ENCODE data around the gene SUCLG1.
"Not testable (repeated sequence)": the region's sequence is repeated elsewhere in the genome, so short reads cannot be mapped to it uniquely, and the experiment has no call there.

Gene SUCLG1

DNA sequence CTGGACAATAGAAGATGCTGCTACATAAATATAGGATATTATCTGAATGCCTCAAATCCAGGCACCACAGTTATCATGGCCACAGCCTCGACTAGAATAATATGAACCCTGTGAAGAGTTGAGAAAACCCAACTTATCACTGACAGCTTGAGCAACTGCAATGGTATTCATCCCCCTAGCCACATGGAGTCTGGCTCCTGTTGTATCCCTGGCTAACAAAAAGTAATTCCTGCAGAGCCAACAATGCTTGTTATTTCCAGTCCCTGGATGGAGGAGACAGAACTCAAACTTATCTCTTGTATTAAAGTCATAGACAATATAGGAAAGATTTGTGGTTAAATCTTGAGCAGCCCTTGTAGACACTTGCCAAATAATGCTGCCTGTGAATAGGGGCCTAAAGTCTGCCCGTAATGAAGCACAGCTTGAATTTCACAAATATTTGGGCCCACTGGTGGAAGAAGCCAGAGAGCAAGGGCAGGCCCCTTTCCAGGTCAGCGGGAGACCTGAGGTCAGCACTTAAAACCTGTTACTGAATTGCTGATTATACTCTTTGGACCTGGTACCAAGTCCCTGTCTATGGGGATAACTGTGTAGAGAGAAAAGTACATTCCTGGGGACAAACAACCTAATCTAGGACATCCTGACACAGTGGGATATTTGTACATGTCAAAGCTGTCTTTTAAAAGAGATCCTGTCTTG, 28.4 kb upstream of the SUCLG1 start:
- 51% methylated on average over 3 of the region's 3 CpGs for WGBS
- Histone ChIP-seq H3K9ac (ENCODE audit: low read depth, low read length) (no peak overlapping the region), H3K36me3 (ENCODE audit: insufficient read depth, low read length) (no peaks in the 10 kb centered on the region), H3K4me3 (ENCODE audit: low read length) (no peak overlapping the region), H3K9me3 (ENCODE audit: insufficient read depth, low read depth, low read length) (no peaks in the 10 kb centered on the region), H3K4me1 (ENCODE audit: insufficient read depth, low read length) (no peaks in the 10 kb centered on the region), H3K27me3 (ENCODE audit: insufficient read depth, low read length) (no peaks in the 10 kb centered on the region), H3K27ac (ENCODE audit: low read depth, low read length) (no peak overlapping the region)

GRCh38 chr2:84486441-84487115, 27.5 kb upstream of the SUCLG1 start:
- Histone ChIP-seq H3K9ac (ENCODE audit: low read depth, low read length) (no peak overlapping the region), H3K27ac (ENCODE audit: low read depth, low read length) (no peak overlapping the region), H3K9me3 (ENCODE audit: insufficient read depth, low read depth, low read length) (no peaks in the 10 kb centered on the region), H3K27me3 (ENCODE audit: insufficient read depth, low read length) (no peaks in the 10 kb centered on the region), H3K4me3 (ENCODE audit: low read length) (no peak overlapping the region), H3K4me1 (ENCODE audit: insufficient read depth, low read length) (no peaks in the 10 kb centered on the region), H3K36me3 (ENCODE audit: insufficient read depth, low read length) (no peaks in the 10 kb centered on the region)
- WGBS, result 86% methylated on average over 2 of the region's 2 CpGs

DNA sequence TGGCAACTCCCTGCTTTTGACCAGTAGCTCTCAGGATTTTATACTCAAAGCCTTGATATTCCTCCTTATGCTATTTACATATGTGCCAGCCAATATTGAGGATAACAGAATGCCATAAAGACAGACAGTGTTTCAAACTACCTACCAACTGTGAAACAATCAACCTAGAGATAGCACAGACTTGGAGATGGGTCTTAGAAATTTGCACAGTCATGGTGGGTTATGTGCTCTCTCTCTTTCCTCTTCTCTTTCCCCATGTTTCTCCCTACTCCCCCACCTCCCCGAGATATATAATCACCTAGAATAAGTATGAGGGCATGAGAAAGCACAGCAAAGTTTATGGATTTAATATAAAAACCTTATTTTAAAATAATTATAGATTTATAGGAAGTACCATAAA, 24.2 kb upstream of the SUCLG1 start:
- WGBS, result no CpG with 5 or more reads among the region's 1 CpG
- Histone ChIP-seq H3K4me3 (ENCODE audit: low read length) (no peak overlapping the region), H3K27ac (ENCODE audit: low read depth, low read length) (no peak overlapping the region), H3K9ac (ENCODE audit: low read depth, low read length) (no peak overlapping the region), H3K9me3 (ENCODE audit: insufficient read depth, low read depth, low read length) (0 out of 2 replicates have a peak, but pooled peaks cover 2% of the 10 kb centered on the region), H3K36me3 (ENCODE audit: insufficient read depth, low read length) (no peaks in the 10 kb centered on the region), H3K27me3 (ENCODE audit: insufficient read depth, low read length) (no peaks in the 10 kb centered on the region), H3K4me1 (ENCODE audit: insufficient read depth, low read length) (no peaks in the 10 kb centered on the region)

DNA sequence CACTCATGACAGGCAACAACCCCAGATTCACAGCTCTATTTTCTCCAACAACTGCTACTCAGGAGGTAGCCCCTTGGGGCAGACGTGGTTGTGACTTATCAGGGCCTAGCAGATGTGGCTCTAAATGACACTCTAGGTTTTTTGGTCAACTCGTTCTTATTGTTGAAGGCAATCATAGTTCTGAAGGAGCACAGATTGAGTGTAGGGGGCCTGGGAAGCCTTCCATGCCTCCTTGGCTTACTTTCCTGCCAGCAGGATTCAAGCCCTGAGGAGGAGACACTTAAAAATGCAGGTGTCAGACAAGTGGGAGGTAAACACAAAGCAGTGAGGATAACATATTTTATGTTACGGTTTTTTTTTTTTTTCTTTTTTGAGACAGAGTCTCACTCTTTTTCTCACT, 23.5 kb upstream of the SUCLG1 start:
- H3K4me1 ChIP-seq (ENCODE audit: insufficient read depth, low read length), result no peaks in the 10 kb centered on the region
- H3K9ac ChIP-seq (ENCODE audit: low read depth, low read length), result no peak overlapping the region
- no peaks in the 10 kb centered on the region for H3K36me3 ChIP-seq (ENCODE audit: insufficient read depth, low read length)
- H3K27me3 ChIP-seq (ENCODE audit: insufficient read depth, low read length), result no peaks in the 10 kb centered on the region
- peaks cover 10% of the 10 kb centered on the region for H3K9me3 ChIP-seq (ENCODE audit: insufficient read depth, low read depth, low read length)
- H3K27ac ChIP-seq (ENCODE audit: low read depth, low read length), result no peak overlapping the region
- WGBS, result 88% methylated on average over 3 of the region's 3 CpGs
- no peak overlapping the region for H3K4me3 ChIP-seq (ENCODE audit: low read length)

DNA sequence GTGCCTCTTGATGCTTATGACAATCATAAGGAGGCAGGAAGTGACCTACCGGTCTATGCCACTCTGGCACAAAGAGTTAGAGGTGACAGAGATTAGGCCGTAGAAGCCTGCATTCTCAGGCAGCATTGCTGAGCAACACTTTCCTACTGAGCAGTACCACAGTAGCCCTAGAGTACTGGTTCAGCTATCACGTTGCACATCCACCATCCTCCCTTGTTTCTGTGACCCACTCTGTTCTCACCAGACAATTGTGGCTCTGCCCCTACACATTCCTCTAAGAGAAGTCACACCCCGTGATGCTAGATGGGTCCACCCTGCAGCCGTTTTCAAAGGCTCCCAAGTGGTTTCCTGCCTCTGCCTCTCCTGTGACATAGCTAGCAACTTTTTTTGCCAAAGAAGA, 22.6 kb upstream of the SUCLG1 start:
- Histone ChIP-seq H3K4me1 (ENCODE audit: insufficient read depth, low read length) (no peaks in the 10 kb centered on the region), H3K9me3 (ENCODE audit: insufficient read depth, low read depth, low read length) (peaks cover 17% of the 10 kb centered on the region), H3K9ac (ENCODE audit: low read depth, low read length) (no peak overlapping the region), H3K27me3 (ENCODE audit: insufficient read depth, low read length) (no peaks in the 10 kb centered on the region), H3K27ac (ENCODE audit: low read depth, low read length) (no peak overlapping the region), H3K4me3 (ENCODE audit: low read length) (no peak overlapping the region), H3K36me3 (ENCODE audit: insufficient read depth, low read length) (no peaks in the 10 kb centered on the region)
- WGBS, result 84% methylated on average over 5 of the region's 5 CpGs

- Histone ChIP-seq H3K27ac (ENCODE audit: low read depth, low read length) (no peak overlapping the region), H3K9ac (ENCODE audit: low read depth, low read length) (no peak overlapping the region), H3K4me3 (ENCODE audit: low read length) (no peak overlapping the region), H3K36me3 (ENCODE audit: insufficient read depth, low read length) (no peaks in the 10 kb centered on the region), H3K9me3 (ENCODE audit: insufficient read depth, low read depth, low read length) (peaks cover 25% of the 10 kb centered on the region), H3K27me3 (ENCODE audit: insufficient read depth, low read length) (no peaks in the 10 kb centered on the region), H3K4me1 (ENCODE audit: insufficient read depth, low read length) (no peaks in the 10 kb centered on the region)
- WGBS, result 92% methylated on average over 3 of the region's 3 CpGs
These were observed 19.8 kb upstream of the SUCLG1 start for GRCh38 chr2:84478867-84479266.

DNA sequence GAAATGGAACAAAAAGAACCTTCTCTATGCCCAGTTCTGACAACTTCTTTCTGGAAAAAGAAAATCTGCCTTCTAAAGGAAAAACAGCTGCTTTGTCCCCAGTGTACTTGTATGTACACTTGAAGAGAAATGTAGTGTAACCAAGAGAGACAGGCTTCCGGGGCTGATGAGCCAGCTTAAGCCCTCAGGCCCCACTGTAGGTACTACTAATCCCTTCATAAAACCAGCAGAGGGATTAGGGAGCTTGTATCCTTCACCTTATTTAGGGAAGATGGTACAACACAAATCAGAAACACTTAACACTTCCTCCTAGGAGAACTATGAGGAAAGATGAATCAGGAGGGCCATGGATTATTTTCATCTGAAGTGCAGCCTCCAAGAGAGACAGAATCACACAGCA, 18.8 kb upstream of the SUCLG1 start:
- no peaks in the 10 kb centered on the region for H3K27me3 ChIP-seq (ENCODE audit: insufficient read depth, low read length)
- no peak overlapping the region for H3K9ac ChIP-seq (ENCODE audit: low read depth, low read length)
- H3K4me3 ChIP-seq (ENCODE audit: low read length), result no peak overlapping the region
- WGBS, result 78% methylated on average over 1 of the region's 1 CpG
- no peak overlapping the region for H3K27ac ChIP-seq (ENCODE audit: low read depth, low read length)
- peaks cover 25% of the 10 kb centered on the region for H3K9me3 ChIP-seq (ENCODE audit: insufficient read depth, low read depth, low read length)
- H3K4me1 ChIP-seq (ENCODE audit: insufficient read depth, low read length), result no peaks in the 10 kb centered on the region
- no peaks in the 10 kb centered on the region for H3K36me3 ChIP-seq (ENCODE audit: insufficient read depth, low read length)

DNA sequence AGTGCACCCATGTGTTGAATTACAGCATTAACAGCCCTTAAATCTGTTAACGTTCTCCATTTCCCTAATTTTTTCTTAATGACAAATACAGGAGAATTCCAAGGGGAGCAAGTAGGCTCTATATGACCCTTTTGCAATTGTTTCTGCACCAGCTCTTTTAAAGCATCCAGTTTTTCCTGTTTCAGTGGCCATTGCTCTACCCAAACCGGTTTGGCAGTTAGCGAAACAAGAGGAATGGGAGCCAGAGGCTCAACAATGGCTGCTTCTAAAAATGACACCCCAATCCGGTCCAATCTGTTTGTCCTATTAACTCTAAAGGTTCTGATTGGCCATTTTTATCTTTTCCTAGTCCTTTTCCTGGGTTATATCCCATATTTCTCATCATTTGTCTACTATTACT, 15.1 kb upstream of the SUCLG1 start:
- Histone ChIP-seq H3K27me3 (ENCODE audit: insufficient read depth, low read length) (no peaks in the 10 kb centered on the region), H3K9me3 (ENCODE audit: insufficient read depth, low read depth, low read length) (peaks cover 35% of the 10 kb centered on the region), H3K4me1 (ENCODE audit: insufficient read depth, low read length) (no peaks in the 10 kb centered on the region), H3K36me3 (ENCODE audit: insufficient read depth, low read length) (no peaks in the 10 kb centered on the region), H3K27ac (ENCODE audit: low read depth, low read length) (no peak overlapping the region), H3K4me3 (ENCODE audit: low read length) (no peak overlapping the region), H3K9ac (ENCODE audit: low read depth, low read length) (no peak overlapping the region)
- WGBS, result 92% methylated on average over 4 of the region's 4 CpGs

- Histone ChIP-seq H3K4me3 (ENCODE audit: low read length) (no peak overlapping the region), H3K9ac (ENCODE audit: low read depth, low read length) (no peak overlapping the region), H3K27me3 (ENCODE audit: insufficient read depth, low read length) (no peaks in the 10 kb centered on the region), H3K4me1 (ENCODE audit: insufficient read depth, low read length) (no peaks in the 10 kb centered on the region), H3K36me3 (ENCODE audit: insufficient read depth, low read length) (no peaks in the 10 kb centered on the region), H3K27ac (ENCODE audit: low read depth, low read length) (no peak overlapping the region), H3K9me3 (ENCODE audit: insufficient read depth, low read depth, low read length) (peaks cover 40% of the 10 kb centered on the region)
- WGBS, result 95% methylated on average over 6 of the region's 6 CpGs
These were observed 13.9 kb upstream of the SUCLG1 start for GRCh38 chr2:84472856-84473565.

GRCh38 chr2:84472423-84472822, 13.3 kb upstream of the SUCLG1 start:
- H3K9me3 ChIP-seq (ENCODE audit: insufficient read depth, low read depth, low read length), result peaks cover 39% of the 10 kb centered on the region
- H3K27ac ChIP-seq (ENCODE audit: low read depth, low read length); H3K36me3 ChIP-seq (ENCODE audit: insufficient read depth, low read length); H3K9ac ChIP-seq (ENCODE audit: low read depth, low read length); H3K27me3 ChIP-seq (ENCODE audit: insufficient read depth, low read length); H3K4me3 ChIP-seq (ENCODE audit: low read length); H3K4me1 ChIP-seq (ENCODE audit: insufficient read depth, low read length): not testable (repeated sequence)
- 97% methylated on average over 2 of the region's 2 CpGs for WGBS

DNA sequence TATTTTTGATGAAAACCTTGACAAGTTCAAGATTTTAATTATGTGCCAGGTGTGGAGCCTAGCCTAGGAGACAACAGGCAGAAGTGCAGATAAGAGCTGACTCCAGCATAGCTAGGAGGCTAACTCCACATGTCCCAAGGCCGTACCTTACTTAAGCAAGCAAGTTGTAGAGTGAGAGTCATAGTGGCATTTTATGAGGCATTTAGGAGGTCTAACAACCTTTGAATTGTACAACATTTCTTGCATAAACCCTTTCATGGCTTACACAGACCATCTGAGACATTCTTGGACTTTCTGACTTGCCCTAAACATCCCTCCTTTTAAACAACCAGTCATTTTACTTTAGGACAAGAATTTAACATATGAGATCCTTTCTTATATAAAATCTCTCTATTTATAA, 8.3 kb upstream of the SUCLG1 start:
- H3K27me3 ChIP-seq (ENCODE audit: insufficient read depth, low read length), result no peaks in the 10 kb centered on the region
- H3K9ac ChIP-seq (ENCODE audit: low read depth, low read length), result no peak overlapping the region
- peaks cover 7% of the 10 kb centered on the region; the same call in 1 of the 2 replicates for H3K4me1 ChIP-seq (ENCODE audit: insufficient read depth, low read length)
- H3K4me3 ChIP-seq (ENCODE audit: low read length), result no peak overlapping the region
- no peak overlapping the region for H3K27ac ChIP-seq (ENCODE audit: low read depth, low read length)
- WGBS, result 93% methylated on average over 1 of the region's 1 CpG
- H3K36me3 ChIP-seq (ENCODE audit: insufficient read depth, low read length), result no peaks in the 10 kb centered on the region
- H3K9me3 ChIP-seq (ENCODE audit: insufficient read depth, low read depth, low read length), result peaks cover 41% of the 10 kb centered on the region
